Thymus (tissue), 11 donors: ENCODE measurements around the gene HES4. TPM values are rescaled to one million over a fixed set of nuclear protein-coding genes. Genes with fewer than 3 reads are reported as not detected.

Experiments
- DNase-seq, 9 donors: peaks; one replicate each; pipeline ENCODE4 v3.0.0-alpha.2; 2013; ENCODE audit warnings: low spot score in 9 of 9, low read depth in 6 of 9, missing footprints in 1 of 9
- H3K27ac ChIP-seq, 2 donors: one replicate each; pipeline ENCODE4 v1.5.1; 2013; ENCODE audit warnings: control low read depth in 1 of 2, low read depth in 1 of 2, low read length in 1 of 2, mild to moderate bottlenecking in 1 of 2, moderate library complexity in 1 of 2
- H3K27me3 ChIP-seq, 2 donors: one replicate each; pipeline ENCODE4 v1.5.1; 2013; ENCODE audit warnings: low read length in 1 of 2; ENCODE audit not compliant: control insufficient read depth in 2 of 2, insufficient read depth in 1 of 2
- H3K36me3 ChIP-seq, 2 donors: one replicate each; pipeline ENCODE4 v1.5.1; 2013; ENCODE audit warnings: low read length in 1 of 2, mild to moderate bottlenecking in 1 of 2, moderate library complexity in 1 of 2; ENCODE audit not compliant: control insufficient read depth in 2 of 2, insufficient read depth in 2 of 2
- H3K4me1 ChIP-seq, 2 donors: one replicate each; pipeline ENCODE4 v1.5.1; 2013; ENCODE audit warnings: low read length in 2 of 2; ENCODE audit not compliant: control insufficient read depth in 2 of 2, insufficient read depth in 2 of 2
- H3K4me3 ChIP-seq, 2 donors: one replicate each; pipeline ENCODE4 v1.5.1; 2013; ENCODE audit warnings: low read length in 2 of 2, control low read depth in 1 of 2, mild to moderate bottlenecking in 1 of 2
- H3K9me3 ChIP-seq, 2 donors: one replicate each; pipeline ENCODE4 v1.5.1; 2013; ENCODE audit warnings: low read length in 1 of 2, mild to moderate bottlenecking in 1 of 2; ENCODE audit not compliant: control insufficient read depth in 2 of 2, insufficient read depth in 1 of 2
- WGBS: extraction: QIAGEN DNeasy Blood & Tissue Kit; methylation state at CpG from one replicate; pipeline ENCODE4 v1.1.7; 2013; 5-methylcytosine and 5-hydroxymethylcytosine counted together
- polyA plus RNA-seq: library from polyadenylated mRNA; stranded (reverse); fragments of 200-250 nt; gene quantifications from one replicate; pipeline ENCODE4 v1.2.3, GENCODE V29; 2013
- total RNA-seq: library from RNA; stranded (reverse); fragments of 120-200 nt; gene quantifications from one replicate; pipeline ENCODE4 v1.2.4, GENCODE V29; 2013
- donor health status: healthy.

HES4 gene
- total and polyA plus RNA-seq, 2 donors = 15.5 to 61.3 TPM

DNA sequence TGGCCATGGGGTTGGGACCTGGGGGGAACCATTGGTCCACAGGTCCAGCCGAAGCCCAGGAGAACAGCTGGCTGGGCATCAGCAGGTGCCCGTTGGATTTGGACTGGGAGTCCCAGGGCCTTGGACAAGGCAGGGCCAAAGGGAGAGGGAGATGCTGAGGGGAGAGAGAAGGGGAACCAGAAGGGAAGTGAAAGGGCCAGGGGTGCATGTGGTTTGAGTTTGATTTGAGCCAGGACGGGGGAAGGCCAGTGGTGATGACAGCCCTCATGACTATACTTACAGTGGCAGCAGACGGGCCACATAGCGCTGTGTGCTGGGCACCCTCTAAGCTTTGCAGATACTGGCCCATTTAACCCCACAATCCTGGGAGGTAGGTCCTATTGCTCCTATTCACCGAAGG is 38.8 kb upstream of the HES4 start:
- H3K36me3 ChIP-seq = no peaks in the 10 kb centered on the region
- peaks cover 18 to 20% of the 10 kb centered on the region in 2 donors for H3K4me1 ChIP-seq
- no peak overlapping the region for H3K27ac ChIP-seq
- H3K4me3 ChIP-seq = no peak overlapping the region
- peaks cover 2 to 6% of the 10 kb centered on the region in 2 donors for H3K9me3 ChIP-seq
- no peak for DNase-seq
- WGBS = 75% methylated on average over 6 of the region's 6 CpGs
- H3K27me3 ChIP-seq = peaks cover 54 to 72% of the 10 kb centered on the region in 2 donors

DNA sequence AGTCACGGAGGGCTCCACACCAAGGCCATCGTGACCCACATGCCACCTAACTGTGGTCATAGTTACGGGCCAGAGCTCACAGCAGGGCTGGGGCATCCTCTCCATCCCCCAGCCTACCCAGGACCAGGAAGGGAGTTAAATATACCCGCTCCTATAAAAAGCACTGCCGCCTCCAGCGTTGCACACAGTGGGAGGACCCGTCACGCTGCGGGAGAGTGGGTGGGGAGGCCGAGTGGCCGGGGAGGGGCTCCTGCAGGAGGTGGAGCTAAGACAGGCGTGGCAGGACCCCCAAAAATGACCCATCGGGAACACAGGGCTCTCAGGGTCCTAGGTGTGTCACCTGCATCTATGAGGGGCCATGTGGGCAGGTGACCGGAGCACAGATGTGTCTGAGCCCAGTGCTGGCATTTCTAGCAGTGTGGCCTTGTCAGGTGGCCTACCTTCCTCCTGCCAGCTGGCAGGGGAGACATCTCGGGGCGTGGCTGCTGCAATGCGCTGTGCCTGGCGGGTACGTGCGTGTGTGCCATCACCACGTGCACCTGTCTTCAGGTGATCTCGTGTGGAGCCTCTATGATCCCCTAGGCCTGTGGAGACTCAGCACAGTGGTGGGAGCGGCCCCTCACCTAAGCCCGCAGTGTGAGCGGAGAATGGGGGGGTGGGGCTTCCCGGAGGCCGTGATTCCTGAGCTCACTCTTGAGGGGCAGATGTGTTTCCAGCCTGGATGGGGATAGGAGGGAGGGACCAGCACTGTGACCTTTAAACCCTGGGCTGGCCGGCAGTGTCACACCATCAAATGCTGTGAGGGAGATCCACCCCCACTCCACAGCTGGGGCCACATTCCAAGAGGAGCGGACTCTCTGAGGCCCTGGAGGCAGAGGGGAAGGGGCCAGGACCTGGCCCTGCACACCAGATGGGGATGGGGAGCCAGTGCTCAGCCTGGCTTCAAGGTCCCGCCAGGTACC is 37.8 kb upstream of the HES4 start:
- peaks cover 18 to 24% of the 10 kb centered on the region in 2 donors for H3K4me1 ChIP-seq

DNA sequence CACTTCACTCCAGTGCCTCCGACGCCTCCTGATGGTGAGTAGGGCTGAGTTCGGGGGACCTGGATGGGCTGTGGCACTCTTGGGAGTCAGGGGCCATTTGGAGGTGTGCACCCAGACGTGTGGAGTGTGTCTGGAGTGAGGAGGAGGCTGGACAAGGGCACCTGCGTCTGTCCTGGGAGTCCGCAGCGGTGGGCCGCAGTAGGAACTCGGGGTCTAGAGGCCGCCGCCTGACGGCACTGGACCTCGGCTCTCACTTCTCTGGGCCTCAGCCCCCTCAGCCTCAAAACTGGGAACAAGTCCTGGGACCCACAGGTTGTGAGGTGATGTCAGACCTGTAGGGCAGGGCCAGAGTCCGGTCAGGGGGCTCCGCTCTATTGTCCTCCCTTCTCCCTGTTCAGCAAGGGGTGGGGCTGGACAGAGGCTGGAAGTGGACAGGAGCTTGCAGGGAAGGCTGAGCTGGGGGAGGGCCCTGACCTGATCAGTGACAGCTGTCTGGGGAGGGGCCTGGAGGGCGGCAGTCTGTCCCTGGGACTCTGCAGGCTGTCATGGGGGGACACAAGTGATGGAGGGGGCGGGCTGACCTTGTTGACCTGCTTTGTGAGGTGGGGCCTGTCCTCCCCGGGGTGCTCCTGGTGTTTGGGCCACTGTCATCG is 35.5 kb upstream of the HES4 start:
- no peaks in the 10 kb centered on the region for H3K36me3 ChIP-seq
- H3K9me3 ChIP-seq = peaks cover 2 to 6% of the 10 kb centered on the region in 2 donors
- WGBS = 89% methylated on average over 19 of the region's 19 CpGs
- peaks cover 16 to 26% of the 10 kb centered on the region in 2 donors for H3K4me1 ChIP-seq
- no peak overlapping the region for H3K27ac ChIP-seq
- no peak for DNase-seq
- peaks cover 71 to 93% of the 10 kb centered on the region in 2 donors for H3K27me3 ChIP-seq
- H3K4me3 ChIP-seq = no peak overlapping the region

More for the DNA sequence above, 37.8 kb upstream of the HES4 start:
- no peak for DNase-seq
- no peak overlapping the region for H3K27ac ChIP-seq
- peaks cover 2 to 6% of the 10 kb centered on the region in 2 donors for H3K9me3 ChIP-seq
- no peaks in the 10 kb centered on the region for H3K36me3 ChIP-seq
- H3K4me3 ChIP-seq = no peak overlapping the region
- 90% methylated on average over 30 of the region's 30 CpGs for WGBS
- peaks cover 63 to 80% of the 10 kb centered on the region in 2 donors for H3K27me3 ChIP-seq

DNA sequence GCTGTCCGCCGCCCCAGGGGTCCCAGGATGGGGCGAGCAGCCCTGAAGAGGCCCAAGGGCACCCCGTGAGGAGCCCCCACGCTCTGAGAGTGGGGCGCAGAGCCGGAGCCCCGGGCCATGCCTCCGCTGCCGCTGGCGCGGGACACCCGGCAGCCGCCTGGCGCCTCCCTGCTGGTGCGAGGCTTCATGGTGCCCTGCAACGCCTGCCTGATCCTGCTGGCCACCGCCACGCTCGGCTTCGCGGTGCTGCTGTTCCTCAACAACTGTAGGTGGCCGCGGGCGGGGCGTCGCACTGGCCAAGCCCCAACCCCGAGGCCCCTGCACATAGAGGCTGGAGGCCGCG is 34.5 kb upstream of the HES4 start:
- peaks cover 61 to 83% of the 10 kb centered on the region in 2 donors for H3K27me3 ChIP-seq
- peaks cover 7 to 16% of the 10 kb centered on the region in 2 donors for H3K4me1 ChIP-seq
- WGBS = 49% methylated on average over 30 of the region's 30 CpGs
- peaks cover 0 to 6% of the 10 kb centered on the region in 2 donors for H3K9me3 ChIP-seq
- H3K36me3 ChIP-seq = no peaks in the 10 kb centered on the region
- no peak for DNase-seq
- no peak overlapping the region for H3K27ac ChIP-seq
- H3K4me3 ChIP-seq = no peak overlapping the region

DNA sequence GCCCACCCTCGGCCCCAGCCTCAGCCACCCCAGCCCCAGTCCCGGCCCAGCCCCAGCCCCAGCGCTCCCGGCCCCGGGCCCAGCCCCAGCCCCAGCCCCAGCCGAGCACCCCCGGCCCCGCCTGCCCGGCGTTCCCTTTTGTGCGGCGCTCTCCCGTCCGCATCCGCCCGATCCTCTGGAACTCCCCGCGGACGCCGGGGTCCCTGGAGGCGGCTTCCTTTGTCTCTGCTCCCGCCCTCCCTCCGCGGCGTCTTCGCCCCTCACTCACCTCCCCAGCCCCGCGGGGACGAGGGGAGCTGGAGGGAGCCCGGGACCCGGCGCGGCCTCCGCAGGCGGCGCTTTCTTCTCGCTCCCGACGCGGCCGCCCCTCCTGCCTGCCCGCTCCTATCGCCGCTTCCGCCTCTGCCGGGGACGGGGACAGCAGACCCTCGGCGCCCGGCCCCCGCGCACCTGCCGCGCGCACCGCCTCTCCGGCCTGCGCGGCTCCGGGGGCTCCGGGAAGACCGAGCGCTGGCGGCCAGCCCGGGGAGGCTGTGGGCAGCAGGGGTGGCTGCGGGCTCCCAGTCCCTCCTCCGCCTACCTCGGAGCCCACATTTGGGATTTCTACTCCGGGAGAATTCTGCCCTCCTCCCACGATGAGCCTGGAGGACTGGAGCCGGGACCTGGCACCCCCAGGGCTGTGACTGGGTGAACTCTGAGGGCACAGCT is 34.0 kb upstream of the HES4 start:
- Histone ChIP-seq H3K9me3 (peaks cover 0 to 6% of the 10 kb centered on the region in 2 donors), H3K27ac (no peak overlapping the region), H3K36me3 (no peaks in the 10 kb centered on the region), H3K4me3 (peak overlapping the region in 1 of 2 donors; percentile 57), H3K4me1 (peaks cover 7 to 11% of the 10 kb centered on the region in 2 donors), H3K27me3 (peaks cover 55 to 78% of the 10 kb centered on the region in 2 donors)
- WGBS = 2% methylated on average over 71 of the region's 71 CpGs
- DNase-seq = no peak

DNA sequence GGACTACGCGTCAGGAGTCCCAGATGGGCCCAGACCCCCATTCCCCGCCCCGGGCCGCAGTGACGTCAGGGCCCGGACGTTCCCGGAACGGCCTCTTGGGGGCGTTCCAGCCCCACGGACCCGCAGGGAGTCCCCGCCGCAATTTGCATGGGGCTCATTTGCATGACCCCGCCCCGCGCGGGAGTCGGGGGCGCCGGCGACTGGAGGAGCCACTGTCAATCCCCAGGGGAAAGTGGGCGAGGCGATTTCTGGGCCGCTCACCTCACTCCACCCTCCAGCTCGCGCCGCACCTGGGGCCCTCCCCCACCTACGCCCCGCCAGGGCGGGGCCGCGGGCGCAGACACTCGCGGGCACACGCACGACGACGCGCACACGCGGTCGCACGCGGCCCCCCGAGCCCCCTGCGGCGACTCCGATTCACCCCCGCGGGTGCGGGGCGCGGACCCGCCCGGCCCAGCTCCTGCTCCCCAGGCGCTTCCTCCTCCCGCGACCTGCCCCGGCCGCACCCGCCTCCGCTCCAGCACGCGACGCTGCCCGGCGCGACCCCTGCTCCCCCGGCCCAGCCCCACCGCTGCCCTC is 33.2 kb upstream of the HES4 start:
- Histone ChIP-seq H3K4me3 (peak overlapping the region in 1 of 2 donors; percentile 57), H3K27me3 (peaks cover 48 to 70% of the 10 kb centered on the region in 2 donors), H3K9me3 (peaks cover 0 to 6% of the 10 kb centered on the region in 2 donors), H3K4me1 (peaks cover 7 to 10% of the 10 kb centered on the region in 2 donors), H3K27ac (no peak overlapping the region), H3K36me3 (no peaks in the 10 kb centered on the region)
- DNase-seq = peak; percentile 58 to 94 (median 86)
- 1% methylated on average over 73 of the region's 73 CpGs for WGBS

DNA sequence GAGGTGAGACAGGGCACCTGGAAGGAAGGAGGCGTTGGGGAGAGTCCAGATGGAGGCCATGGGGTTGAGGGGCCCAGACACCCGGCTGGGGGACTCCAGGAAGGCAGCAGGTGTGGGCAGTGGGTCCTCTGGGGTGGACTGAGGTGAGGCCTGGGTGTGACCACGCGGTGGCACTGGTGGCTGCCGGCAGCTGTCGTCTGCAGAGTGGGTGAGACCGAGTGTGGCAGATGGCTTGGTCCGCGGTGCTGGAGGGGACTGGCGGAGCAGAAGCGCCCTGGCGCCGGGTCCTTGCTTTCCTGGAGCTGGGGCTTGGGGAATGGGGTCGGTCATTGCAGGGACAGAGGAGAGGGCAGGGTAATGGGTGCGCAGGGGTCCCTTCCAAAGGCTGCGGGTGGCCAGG is 32.5 kb upstream of the HES4 start:
- no peaks in the 10 kb centered on the region for H3K36me3 ChIP-seq
- H3K4me1 ChIP-seq = peaks cover 7 to 10% of the 10 kb centered on the region in 2 donors
- H3K27me3 ChIP-seq = peaks cover 45 to 65% of the 10 kb centered on the region in 2 donors
- DNase-seq = no peak
- H3K9me3 ChIP-seq = peaks cover 0 to 6% of the 10 kb centered on the region in 2 donors
- 33% methylated on average over 16 of the region's 16 CpGs for WGBS
- peak overlapping the region in 1 of 2 donors; percentile 57 for H3K4me3 ChIP-seq
- H3K27ac ChIP-seq = no peak overlapping the region

DNA sequence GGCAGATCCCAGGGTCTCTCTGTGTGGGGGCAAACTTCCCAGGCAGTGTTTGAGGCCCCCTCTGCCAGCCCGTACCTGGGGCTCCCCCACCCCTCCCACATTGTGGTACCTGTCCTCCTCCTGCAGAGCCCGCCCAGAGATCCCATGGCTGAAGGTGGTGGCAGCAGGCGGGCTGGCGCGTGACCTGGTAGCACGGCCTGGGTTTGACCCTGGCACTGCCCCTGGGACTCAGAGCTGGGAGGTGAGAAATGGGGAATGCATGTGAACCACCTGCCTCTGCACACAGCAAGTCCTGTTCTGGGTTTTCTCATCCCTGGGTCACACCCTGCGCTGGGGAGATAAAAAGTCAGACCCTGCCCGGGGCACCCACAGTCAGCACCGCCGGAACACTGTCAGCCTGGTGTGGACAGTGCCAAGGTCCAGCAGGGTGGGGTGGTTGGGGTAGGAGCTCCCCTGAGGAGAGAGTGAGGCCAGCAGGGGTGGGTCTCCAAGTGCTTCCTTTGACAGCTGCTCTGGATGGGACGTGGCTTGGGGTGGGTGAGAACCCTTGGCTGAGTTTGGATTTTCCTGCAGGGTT is 31.9 kb upstream of the HES4 start:
- Histone ChIP-seq H3K27ac (no peak overlapping the region), H3K4me1 (peaks cover 7 to 10% of the 10 kb centered on the region in 2 donors), H3K36me3 (no peaks in the 10 kb centered on the region), H3K27me3 (peaks cover 41 to 60% of the 10 kb centered on the region in 2 donors), H3K9me3 (peaks cover 0 to 3% of the 10 kb centered on the region in 2 donors), H3K4me3 (no peak overlapping the region)
- no peak for DNase-seq
- WGBS = 95% methylated on average over 11 of the region's 11 CpGs
